Neuron (in vitro differentiated cells): Measurements from ENCODE around the gene RPUSD4.

Experiments
- H2AFZ ChIP-seq: one replicate; pipeline ENCODE4 v1.6.1; 2013; ENCODE audit warnings: low read depth, mild to moderate bottlenecking, inconsistent platforms, low read length, moderate library complexity
- H3K27me3 ChIP-seq: one replicate; pipeline ENCODE4 v1.6.1; 2013; ENCODE audit warnings: low read length; ENCODE audit not compliant: insufficient read depth
- H3K36me3 ChIP-seq: one replicate; pipeline ENCODE4 v1.6.1; 2013; ENCODE audit warnings: low read length; ENCODE audit not compliant: insufficient read depth
- H3K4me1 ChIP-seq: one replicate; pipeline ENCODE4 v1.6.1; 2013; ENCODE audit warnings: low read length; ENCODE audit not compliant: insufficient read depth
- H3K4me3 ChIP-seq: 2 replicates; pipeline ENCODE4 v1.5.1; 2013; ENCODE audit warnings: mild to moderate bottlenecking, low read length, moderate library complexity
- H3K9me3 ChIP-seq: one replicate; pipeline ENCODE4 v1.6.1; 2013; ENCODE audit warnings: low read length

RPUSD4 gene

GRCh38 chr11:126186708-126187529, 24.5 kb downstream of the RPUSD4 start:
- Histone ChIP-seq H2AFZ (no peak overlapping the region), H3K36me3 (peaks cover 9% of the 10 kb centered on the region)

GRCh38 chr11:126186025-126186698, 25.3 kb downstream of the RPUSD4 start:
- H2AFZ ChIP-seq: no peak overlapping the region
- H3K27me3 ChIP-seq: no peaks in the 10 kb centered on the region
- H3K4me1 ChIP-seq: peaks cover 7% of the 10 kb centered on the region
- no peaks in the 10 kb centered on the region for H3K9me3 ChIP-seq
- H3K4me3 ChIP-seq: no peak overlapping the region
- peaks cover 4% of the 10 kb centered on the region for H3K36me3 ChIP-seq

More at GRCh38 chr11:126186708-126187529, 24.5 kb downstream of the RPUSD4 start:
- Histone ChIP-seq H3K27me3 (no peaks in the 10 kb centered on the region), H3K4me3 (no peak overlapping the region), H3K4me1 (peaks cover 7% of the 10 kb centered on the region), H3K9me3 (no peaks in the 10 kb centered on the region)

DNA sequence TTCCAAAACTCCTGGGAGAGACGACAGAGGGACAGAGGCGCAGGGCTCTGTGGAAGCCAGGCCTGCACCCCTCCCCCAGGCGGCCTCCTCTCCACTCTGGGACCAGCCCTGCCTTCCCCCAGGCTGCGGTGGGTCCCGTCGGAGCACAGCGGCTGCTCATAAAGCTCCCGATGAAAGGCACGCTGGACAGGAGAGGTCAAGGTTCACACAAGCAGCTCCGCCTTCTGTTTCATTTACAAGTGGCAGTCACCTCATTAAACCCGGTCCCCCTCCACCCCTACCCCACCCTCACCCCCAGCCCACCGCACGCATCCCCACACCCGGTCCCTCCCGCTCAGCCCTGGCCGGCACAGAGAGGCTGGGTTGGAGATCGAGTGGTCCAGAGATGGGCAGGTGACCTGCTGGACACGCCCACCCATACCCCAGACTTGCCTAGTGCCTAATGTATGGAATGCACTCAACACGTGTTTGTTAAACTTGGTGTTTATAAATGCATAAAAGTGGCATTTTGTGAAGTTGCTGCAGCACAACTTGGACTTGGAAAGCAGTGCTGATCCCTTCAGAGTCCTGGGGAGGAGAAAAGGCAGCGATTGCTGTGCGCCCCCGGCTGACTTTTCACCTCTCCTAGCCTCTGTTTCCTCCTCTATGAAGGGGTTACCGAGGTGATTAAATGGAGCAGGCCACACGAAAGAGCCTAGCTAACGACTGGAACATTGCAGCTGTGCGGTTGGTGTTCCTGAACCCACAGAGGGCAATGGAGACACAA, 26.0 kb downstream of the RPUSD4 start:
- H3K4me1 ChIP-seq: peaks cover 7% of the 10 kb centered on the region
- no peak overlapping the region for H3K4me3 ChIP-seq

DNA sequence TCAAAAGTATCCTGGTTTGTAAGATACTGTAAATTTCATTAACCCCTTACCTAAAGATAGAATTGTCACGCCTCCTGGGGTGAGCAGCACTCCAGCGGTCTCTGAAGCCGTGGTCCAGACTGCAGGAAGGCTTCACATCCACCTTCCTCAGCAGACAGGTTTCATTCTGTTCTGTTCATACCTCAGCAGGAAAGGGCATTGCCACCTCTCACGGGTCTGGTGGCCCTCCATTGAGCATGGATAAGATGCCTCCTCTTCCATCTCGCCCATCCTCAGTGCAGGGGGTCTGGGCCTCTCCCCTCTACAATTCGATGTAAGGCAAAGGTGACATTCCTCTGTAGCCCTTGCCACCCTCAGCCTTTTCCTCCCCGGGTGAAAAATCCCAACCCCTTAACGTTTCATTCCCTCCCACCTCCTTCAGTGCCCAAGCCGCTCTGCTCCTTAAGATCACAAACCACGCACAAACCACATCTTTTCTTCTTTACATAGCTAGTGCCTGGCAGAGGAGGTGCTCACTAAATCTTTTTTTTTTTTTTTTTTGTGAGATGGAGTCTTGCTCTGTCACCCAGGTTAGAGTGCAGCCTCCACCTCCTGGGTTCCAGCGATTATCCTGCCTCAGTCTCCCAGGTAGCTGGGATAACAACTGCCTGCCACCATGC, 28.5 kb downstream of the RPUSD4 start:
- no peak overlapping the region for H2AFZ ChIP-seq
- no peaks in the 10 kb centered on the region for H3K36me3 ChIP-seq
- H3K27me3 ChIP-seq: no peaks in the 10 kb centered on the region
- H3K4me3 ChIP-seq: no peak overlapping the region
- no peaks in the 10 kb centered on the region for H3K9me3 ChIP-seq
- peaks cover 7% of the 10 kb centered on the region for H3K4me1 ChIP-seq

More for the DNA sequence above, 26.0 kb downstream of the RPUSD4 start:
- Histone ChIP-seq H3K36me3 (peaks cover 4% of the 10 kb centered on the region), H2AFZ (no peak overlapping the region), H3K27me3 (no peaks in the 10 kb centered on the region), H3K9me3 (no peaks in the 10 kb centered on the region)

DNA sequence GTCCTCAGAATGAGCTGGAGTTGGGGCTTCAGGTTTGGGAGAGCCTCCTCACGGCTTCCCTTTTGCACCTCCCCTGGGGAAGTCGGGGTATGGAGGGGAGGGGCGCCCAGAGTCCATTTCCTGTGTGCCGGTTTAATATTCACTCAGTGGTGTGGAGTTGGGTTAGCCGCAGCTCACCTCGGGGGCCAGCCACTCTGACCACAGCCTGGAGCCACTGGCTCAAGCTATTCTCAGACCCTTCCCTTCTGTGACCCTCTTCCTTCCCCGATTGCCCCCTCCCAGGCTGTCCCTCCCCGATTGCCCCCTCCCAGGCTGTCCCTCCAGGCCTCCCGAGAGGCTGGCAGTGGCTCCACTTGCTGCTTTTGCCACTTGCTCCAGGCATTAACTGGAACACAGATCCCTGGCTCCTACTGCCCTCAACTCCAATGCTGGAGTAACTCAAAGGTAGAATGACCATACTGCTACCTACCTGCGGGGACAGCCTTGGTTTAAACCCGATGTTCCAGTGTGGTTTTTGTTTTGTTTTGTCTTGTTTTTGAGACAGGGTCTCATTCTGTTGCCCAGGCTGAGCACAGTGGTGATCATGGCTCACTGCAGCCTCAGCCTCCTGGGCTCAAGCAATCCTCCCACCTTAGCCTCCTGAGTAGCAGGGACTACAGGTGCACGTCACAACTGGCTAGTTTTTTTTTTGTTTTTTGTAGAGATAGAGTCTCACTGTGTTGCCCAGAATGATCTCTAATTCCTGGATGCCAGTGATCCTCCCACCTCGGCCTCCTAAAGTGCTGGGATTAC, 29.3 kb downstream of the RPUSD4 start:
- Histone ChIP-seq H3K36me3 (no peaks in the 10 kb centered on the region), H2AFZ (no peak overlapping the region), H3K27me3 (no peaks in the 10 kb centered on the region)

GRCh38 chr11:126176853-126177470, 34.5 kb downstream of the RPUSD4 start:
- Histone ChIP-seq H3K4me3 (no peak overlapping the region), H3K36me3 (no peaks in the 10 kb centered on the region), H2AFZ (no peak overlapping the region), H3K9me3 (peaks cover 3% of the 10 kb centered on the region), H3K27me3 (peaks cover 10% of the 10 kb centered on the region), H3K4me1 (no peaks in the 10 kb centered on the region)

More for the DNA sequence above, 29.3 kb downstream of the RPUSD4 start:
- Histone ChIP-seq H3K4me1 (peaks cover 7% of the 10 kb centered on the region), H3K9me3 (no peaks in the 10 kb centered on the region), H3K4me3 (no peak overlapping the region)

- H3K36me3 ChIP-seq: no peaks in the 10 kb centered on the region
- peaks cover 3% of the 10 kb centered on the region for H3K9me3 ChIP-seq
- peaks cover 14% of the 10 kb centered on the region for H3K27me3 ChIP-seq
Measured at GRCh38 chr11:126175393-126175792, 36.1 kb downstream of the RPUSD4 start.

DNA sequence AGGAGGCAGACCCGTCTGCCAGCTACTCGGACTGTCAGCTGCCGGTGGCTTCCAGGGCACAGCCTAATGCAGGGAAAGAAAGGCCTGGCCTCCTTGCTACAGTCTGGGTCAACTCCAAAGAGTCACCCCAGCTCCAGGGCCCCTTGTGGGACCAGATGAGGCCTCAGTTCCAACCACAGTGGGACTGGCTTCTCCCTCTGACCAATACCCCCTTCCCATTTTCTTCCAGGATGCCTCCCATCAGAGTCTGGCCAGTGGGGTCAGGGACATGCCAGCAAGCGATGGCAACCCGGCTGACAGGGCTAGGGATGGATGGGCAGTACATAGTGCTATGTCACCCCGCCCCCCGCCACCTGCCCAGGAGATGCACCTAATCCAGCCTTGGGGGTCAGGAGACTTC, 36.6 kb downstream of the RPUSD4 start:
- Histone ChIP-seq H3K36me3 (no peaks in the 10 kb centered on the region), H3K4me3 (no peak overlapping the region), H3K9me3 (peaks cover 3% of the 10 kb centered on the region)

More at GRCh38 chr11:126175393-126175792, 36.1 kb downstream of the RPUSD4 start:
- H3K4me1 ChIP-seq: no peaks in the 10 kb centered on the region
- no peak overlapping the region for H3K4me3 ChIP-seq
- H2AFZ ChIP-seq: no peak overlapping the region

GRCh38 chr11:126173257-126173656, 38.2 kb downstream of the RPUSD4 start:
- Histone ChIP-seq H3K36me3 (no peaks in the 10 kb centered on the region), H3K9me3 (peaks cover 3% of the 10 kb centered on the region), H3K4me3 (no peak overlapping the region), H3K27me3 (peaks cover 19% of the 10 kb centered on the region), H3K4me1 (no peaks in the 10 kb centered on the region), H2AFZ (no peak overlapping the region)

More for the DNA sequence above, 36.6 kb downstream of the RPUSD4 start:
- H3K4me1 ChIP-seq: no peaks in the 10 kb centered on the region
- H2AFZ ChIP-seq: no peak overlapping the region
- H3K27me3 ChIP-seq: peaks cover 14% of the 10 kb centered on the region

GRCh38 chr11:126172596-126173038, 38.8 kb downstream of the RPUSD4 start:
- H3K4me1 ChIP-seq: no peaks in the 10 kb centered on the region
- no peak overlapping the region for H3K4me3 ChIP-seq
- H3K36me3 ChIP-seq: no peaks in the 10 kb centered on the region
- peaks cover 24% of the 10 kb centered on the region for H3K27me3 ChIP-seq
- H2AFZ ChIP-seq: no peak overlapping the region
- peaks cover 3% of the 10 kb centered on the region for H3K9me3 ChIP-seq

GRCh38 chr11:126169291-126169690, 42.2 kb downstream of the RPUSD4 start:
- no peak overlapping the region for H3K4me3 ChIP-seq
- H3K36me3 ChIP-seq: no peaks in the 10 kb centered on the region
- H3K4me1 ChIP-seq: no peaks in the 10 kb centered on the region
- peaks cover 2% of the 10 kb centered on the region for H3K9me3 ChIP-seq
- H2AFZ ChIP-seq: no peak overlapping the region
- H3K27me3 ChIP-seq: peaks cover 53% of the 10 kb centered on the region
